ENCODE data around the gene CELF2.

GRCh38 chr10:11066520-11066919, 48.8 kb downstream of the CELF2 start:
- TF ChIP-seq EZH2phosphoT487 (IDR thresholded peaks at IDR 0.05; ENCODE audit: insufficient read depth, low read depth) (no peak), EZH2 (IDR thresholded peaks at IDR 0.05; ENCODE audit: insufficient read depth, poor library complexity, severe bottlenecking) (no peak)

Data from GM23248 (cell line).